Measurements from ENCODE around the gene KCNJ6. TPM values are rescaled to one million over a fixed set of nuclear protein-coding genes. Genes with fewer than 3 reads are reported as not detected.

The KCNJ6 gene
- total RNA-seq, 1 experiment from 2014 or later: 1.2 TPM

DNA sequence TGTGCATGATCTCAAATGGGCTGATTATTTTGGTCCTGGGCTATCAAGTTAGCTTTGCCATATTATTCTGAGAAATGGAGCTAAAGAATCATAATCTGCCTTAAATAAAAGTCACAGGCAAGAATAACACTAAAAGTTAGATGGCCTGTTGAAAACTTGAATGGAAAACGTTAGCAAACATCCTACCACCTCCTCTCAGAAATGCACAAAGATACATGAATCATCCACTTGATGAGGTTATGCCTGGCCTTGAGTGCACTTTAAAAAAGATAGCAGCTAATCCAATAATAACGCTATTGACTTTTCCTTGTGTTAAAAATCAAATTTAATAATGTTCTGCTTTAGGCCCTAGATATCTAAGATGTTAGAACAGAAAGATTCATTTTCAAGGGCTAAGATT, 108.0 kb downstream of the KCNJ6 start:
- H3K4me1 ChIP-seq (ENCODE audit: insufficient read depth, low read length): no peaks in the 10 kb centered on the region

More for the DNA sequence above, 108.0 kb downstream of the KCNJ6 start:
- Histone ChIP-seq H3K23ac (ENCODE audit: insufficient read length, low read depth, low read length) (no peak overlapping the region), H4K8ac (replicated peaks; ENCODE audit: insufficient read length, low read depth, low read length) (no peak overlapping the region), H2AK5ac (ENCODE audit: insufficient read length, low read length) (no peak overlapping the region), H4K5ac (ENCODE audit: insufficient read length, low read depth, low read length) (no peak overlapping the region), H2BK12ac (ENCODE audit: insufficient read length, low read depth, low read length) (no peak overlapping the region), H3K56ac (ENCODE audit: insufficient read length, low read depth, low read length) (no peak overlapping the region), H2BK120ac (ENCODE audit: low read depth, low read length, poor library complexity, severe bottlenecking) (no peak overlapping the region), H3K14ac (ENCODE audit: insufficient read depth, low read length) (no peak overlapping the region), H3K79me1 (ENCODE audit: insufficient read depth, low read depth, low read length, poor library complexity, severe bottlenecking) (no peaks in the 10 kb centered on the region), H3K27me3 (ENCODE audit: insufficient read depth, low read length) (no peaks in the 10 kb centered on the region), H3T11ph (ENCODE audit: low read length) (no peak overlapping the region), H3K9ac (ENCODE audit: extremely low read depth, insufficient read length, low read length) (no peak overlapping the region), H2BK20ac (ENCODE audit: low read depth, low read length, poor library complexity, severe bottlenecking) (no peak overlapping the region), H3K79me2 (ENCODE audit: insufficient read depth, low read length) (no peaks in the 10 kb centered on the region), H4K91ac (ENCODE audit: insufficient read length, low read depth, low read length) (no peak overlapping the region), H3K27ac (ENCODE audit: insufficient read length, low read depth, low read length) (no peak overlapping the region), H3K4ac (ENCODE audit: low read depth, low read length) (no peak overlapping the region), H3K4me2 (ENCODE audit: insufficient read depth, insufficient read length, low read length) (no peak overlapping the region), H2AFZ (ENCODE audit: low read length) (no peak overlapping the region), H4K20me1 (ENCODE audit: control insufficient read depth, insufficient read depth, insufficient read length) (no peaks in the 10 kb centered on the region), H3K23me2 (ENCODE audit: insufficient read length, low read depth, low read length, poor library complexity, severe bottlenecking) (no peaks in the 10 kb centered on the region), H3K9me3 (ENCODE audit: control insufficient read depth, low read depth, low read length) (no peaks in the 10 kb centered on the region), H3K18ac (ENCODE audit: insufficient read length, low read depth, low read length) (no peak overlapping the region), H2BK15ac (ENCODE audit: low read depth, low read length) (no peak overlapping the region), H2BK5ac (ENCODE audit: insufficient read length, low read length) (no peak overlapping the region)
- no CpG with 5 or more reads among the region's 2 CpGs for WGBS (ENCODE audit: extremely low coverage, insufficient read length, low lambda C conversion rate)
- TF ChIP-seq, protein P1, sequence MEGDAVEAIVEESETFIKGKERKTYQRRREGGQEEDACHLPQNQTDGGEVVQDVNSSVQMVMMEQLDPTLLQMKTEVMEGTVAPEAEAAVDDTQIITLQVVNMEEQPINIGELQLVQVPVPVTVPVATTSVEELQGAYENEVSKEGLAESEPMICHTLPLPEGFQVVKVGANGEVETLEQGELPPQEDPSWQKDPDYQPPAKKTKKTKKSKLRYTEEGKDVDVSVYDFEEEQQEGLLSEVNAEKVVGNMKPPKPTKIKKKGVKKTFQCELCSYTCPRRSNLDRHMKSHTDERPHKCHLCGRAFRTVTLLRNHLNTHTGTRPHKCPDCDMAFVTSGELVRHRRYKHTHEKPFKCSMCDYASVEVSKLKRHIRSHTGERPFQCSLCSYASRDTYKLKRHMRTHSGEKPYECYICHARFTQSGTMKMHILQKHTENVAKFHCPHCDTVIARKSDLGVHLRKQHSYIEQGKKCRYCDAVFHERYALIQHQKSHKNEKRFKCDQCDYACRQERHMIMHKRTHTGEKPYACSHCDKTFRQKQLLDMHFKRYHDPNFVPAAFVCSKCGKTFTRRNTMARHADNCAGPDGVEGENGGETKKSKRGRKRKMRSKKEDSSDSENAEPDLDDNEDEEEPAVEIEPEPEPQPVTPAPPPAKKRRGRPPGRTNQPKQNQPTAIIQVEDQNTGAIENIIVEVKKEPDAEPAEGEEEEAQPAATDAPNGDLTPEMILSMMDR (conservative IDR thresholded peaks at IDR 0.05): no peak
- peaks cover 0 to 5% of the 10 kb centered on the region in 2 experiments; a peak in 1 of 4 replicates for H3K4me1 Mint-ChIP-seq
- no peaks in the 10 kb centered on the region; the same call in 1 of the 2 replicates for H3K27me3 Mint-ChIP-seq (ENCODE audit: low read depth)
- H3K36me3 Mint-ChIP-seq (ENCODE audit: insufficient read depth in 1 of 3, low read depth in 3 of 3): peaks cover 0 to 23% (median 6%) of the 10 kb centered on the region in 3 experiments; a peak in 5 of 7 replicates
- peaks cover 13 to 17% of the 10 kb centered on the region in 2 experiments for H3K9me3 Mint-ChIP-seq
- H3K27ac Mint-ChIP-seq: no peak overlapping the region
- H3K4me3 Mint-ChIP-seq: no peak overlapping the region
- no peak for DNase-seq

All from H9 (cell line).